BE2C (cell line): Measurements from ENCODE around the gene NHLRC2. TPM values are rescaled to one million over a fixed set of nuclear protein-coding genes. Genes with fewer than 3 reads are reported as not detected.
"Not testable (repeated sequence)": the region's sequence is repeated elsewhere in the genome, so short reads cannot be mapped to it uniquely, and the experiment has no call there.

ENCODE experiments used
- DNase-seq: peaks from one replicate; pipeline ENCODE4 v3.0.0-alpha.2; 2020
- H3K27me3 ChIP-seq: fragments of 250-450 bp; sonication (Bioruptor Pico); 2 replicates; pipeline ENCODE4 v1.5.1; 2020; ENCODE audit warnings: mild to moderate bottlenecking
- H3K36me3 ChIP-seq: fragments of 250-450 bp; sonication (Bioruptor Pico); 2 replicates; pipeline ENCODE4 v1.5.1; 2020; ENCODE audit warnings: mild to moderate bottlenecking
- H3K4me1 ChIP-seq: fragments of 250-450 bp; sonication (Bioruptor Pico); 2 replicates; pipeline ENCODE4 v1.5.1; 2020
- H3K4me3 ChIP-seq: 2 replicates; pipeline ENCODE4 v1.5.1; 2011; ENCODE audit warnings: low read depth, low read length
- H3K9me3 ChIP-seq: fragments of 250-450 bp; sonication (Bioruptor Pico); 2 replicates; pipeline ENCODE4 v1.5.1; 2020
- polyA plus RNA-seq: library from polyadenylated mRNA; unstranded; fragments of >200 nt; gene quantifications from one replicate; pipeline ENCODE4 v1.2.1, GENCODE V29; 2012; ENCODE audit warnings: low read depth, missing spikeins; ENCODE audit not compliant: insufficient read length, insufficient read depth
- TF ChIP-seq, protein P1 (sequence below): IDR thresholded peaks from 2 replicates; pipeline ENCODE4 v1.5.1; 2012; ENCODE audit warnings: mild to moderate bottlenecking, low read depth, low read length

NHLRC2 gene
- 4.0 TPM for polyA plus RNA-seq

DNA sequence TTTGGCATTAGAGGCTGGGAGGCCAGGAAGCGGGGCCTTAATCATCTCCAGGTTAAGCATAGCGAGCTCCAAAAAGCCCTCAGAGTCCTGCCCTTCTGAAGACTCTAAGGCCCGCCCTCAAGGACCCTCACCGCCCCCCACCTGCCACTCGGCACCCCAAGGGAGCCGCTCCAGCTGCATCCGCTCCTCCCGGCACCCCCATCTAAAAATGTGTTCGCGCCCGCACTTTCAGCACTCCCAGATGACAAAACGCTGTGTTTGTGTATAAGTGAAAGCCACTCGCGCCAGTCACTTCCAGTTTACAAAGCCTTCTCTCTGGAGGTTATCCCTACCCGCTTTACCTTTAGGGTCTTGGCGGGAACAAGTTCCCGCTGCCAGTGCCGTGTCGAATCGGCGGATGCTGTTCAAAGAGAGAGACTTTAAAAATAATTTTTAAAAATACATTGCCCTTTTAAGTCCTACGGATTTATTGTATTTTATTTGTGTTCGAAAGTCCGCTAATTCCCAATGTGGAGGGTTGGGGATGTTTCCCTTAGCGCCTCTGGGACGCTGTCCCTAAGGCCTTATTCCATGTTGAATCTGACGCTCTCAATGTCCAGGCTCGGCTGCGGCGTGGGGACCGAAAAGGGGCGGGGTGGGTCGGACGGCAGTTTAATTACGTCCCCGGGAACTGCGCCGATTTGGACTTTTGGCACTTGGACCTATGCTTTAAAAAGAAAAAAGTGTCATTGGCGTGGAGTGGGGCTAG lies at the start of gene NHLRC2, which contains the start of gene DCLRE1A:
Gene NHLRC2, plus strand, starts transcription at position 649 of the 748 bp plus-strand sequence. CDS start 212 bp downstream, outside the sequence.
Gene DCLRE1A, minus strand, starts transcription at position 70 of the 748 bp plus-strand sequence. CDS start 900 bp downstream, outside the sequence.
- DNase-seq, result peak; percentile 76
- Histone ChIP-seq H3K36me3 (peaks cover 4% of the 10 kb centered on the region; the same call in 1 of the 2 replicates), H3K4me1 (no peaks in the 10 kb centered on the region), H3K4me3 (peak within 1 kb of the TSS; percentile 89), H3K9me3 (no peaks in the 10 kb centered on the region), H3K27me3 (no peaks in the 10 kb centered on the region)
- TF ChIP-seq, protein P1, sequence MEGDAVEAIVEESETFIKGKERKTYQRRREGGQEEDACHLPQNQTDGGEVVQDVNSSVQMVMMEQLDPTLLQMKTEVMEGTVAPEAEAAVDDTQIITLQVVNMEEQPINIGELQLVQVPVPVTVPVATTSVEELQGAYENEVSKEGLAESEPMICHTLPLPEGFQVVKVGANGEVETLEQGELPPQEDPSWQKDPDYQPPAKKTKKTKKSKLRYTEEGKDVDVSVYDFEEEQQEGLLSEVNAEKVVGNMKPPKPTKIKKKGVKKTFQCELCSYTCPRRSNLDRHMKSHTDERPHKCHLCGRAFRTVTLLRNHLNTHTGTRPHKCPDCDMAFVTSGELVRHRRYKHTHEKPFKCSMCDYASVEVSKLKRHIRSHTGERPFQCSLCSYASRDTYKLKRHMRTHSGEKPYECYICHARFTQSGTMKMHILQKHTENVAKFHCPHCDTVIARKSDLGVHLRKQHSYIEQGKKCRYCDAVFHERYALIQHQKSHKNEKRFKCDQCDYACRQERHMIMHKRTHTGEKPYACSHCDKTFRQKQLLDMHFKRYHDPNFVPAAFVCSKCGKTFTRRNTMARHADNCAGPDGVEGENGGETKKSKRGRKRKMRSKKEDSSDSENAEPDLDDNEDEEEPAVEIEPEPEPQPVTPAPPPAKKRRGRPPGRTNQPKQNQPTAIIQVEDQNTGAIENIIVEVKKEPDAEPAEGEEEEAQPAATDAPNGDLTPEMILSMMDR, result no peak

GRCh38 chr10:113806503-113806902 lies 48.0 kb upstream of the NHLRC2 start:
- TF ChIP-seq, protein P1, result no peak
- peaks cover 33% of the 10 kb centered on the region for H3K27me3 ChIP-seq
- H3K4me1 ChIP-seq, result no peaks in the 10 kb centered on the region
- no peaks in the 10 kb centered on the region for H3K36me3 ChIP-seq
- DNase-seq, result no peak
- H3K9me3 ChIP-seq, result no peaks in the 10 kb centered on the region
- no peak overlapping the region for H3K4me3 ChIP-seq

DNA sequence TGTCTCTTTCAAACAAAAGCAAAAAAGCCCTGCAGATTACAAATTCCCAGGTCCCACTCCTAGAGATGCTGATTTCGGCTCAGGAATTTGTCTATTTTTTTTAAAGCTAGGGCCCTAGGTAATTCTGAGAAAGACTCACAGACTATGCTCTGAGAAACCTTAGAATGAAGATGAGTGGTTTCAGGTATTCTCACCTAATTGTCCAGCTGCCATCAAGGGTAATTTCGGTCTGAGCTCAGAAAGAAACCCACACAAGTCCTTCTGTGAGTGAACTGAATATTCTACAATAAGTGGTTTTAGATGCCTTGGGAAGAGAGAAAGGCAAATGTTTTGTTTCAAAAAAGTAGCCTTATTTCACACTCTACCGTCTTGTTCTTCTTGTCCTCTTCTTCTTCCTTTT lies 46.3 kb upstream of the NHLRC2 start:
- Histone ChIP-seq H3K4me3 (no peak overlapping the region), H3K4me1 (no peaks in the 10 kb centered on the region), H3K27me3 (peaks cover 33% of the 10 kb centered on the region), H3K9me3 (no peaks in the 10 kb centered on the region), H3K36me3 (no peaks in the 10 kb centered on the region)
- no peak for DNase-seq
- TF ChIP-seq, protein P1, result no peak

DNA sequence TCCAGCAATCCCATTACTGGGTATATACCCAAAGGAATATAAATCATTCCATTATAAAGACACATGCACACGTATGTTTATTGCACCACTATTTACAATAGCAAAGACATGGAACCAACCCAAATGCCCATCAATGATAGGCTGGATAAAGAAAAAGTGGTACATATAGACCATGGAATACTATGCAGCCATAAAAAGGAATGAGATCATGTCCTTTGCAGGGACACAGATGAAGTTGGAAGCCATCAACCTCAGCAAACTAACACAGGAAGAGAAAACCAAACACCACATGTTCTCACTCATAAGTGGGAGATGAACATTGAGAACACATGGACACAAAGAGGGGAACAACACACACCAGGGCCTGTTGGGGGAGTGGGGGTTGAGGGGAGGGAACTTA lies 39.8 kb upstream of the NHLRC2 start:
- not testable (repeated sequence) for H3K36me3 ChIP-seq, H3K27me3 ChIP-seq, H3K4me1 ChIP-seq, DNase-seq, H3K9me3 ChIP-seq, H3K4me3 ChIP-seq

GRCh38 chr10:113819989-113820388 lies 34.5 kb upstream of the NHLRC2 start:
- DNase-seq, result no peak
- TF ChIP-seq, protein P1, result no peak
- Histone ChIP-seq H3K36me3 (no peaks in the 10 kb centered on the region), H3K4me3 (no peak overlapping the region), H3K27me3 (no peaks in the 10 kb centered on the region), H3K9me3 (no peaks in the 10 kb centered on the region), H3K4me1 (no peaks in the 10 kb centered on the region)

DNA sequence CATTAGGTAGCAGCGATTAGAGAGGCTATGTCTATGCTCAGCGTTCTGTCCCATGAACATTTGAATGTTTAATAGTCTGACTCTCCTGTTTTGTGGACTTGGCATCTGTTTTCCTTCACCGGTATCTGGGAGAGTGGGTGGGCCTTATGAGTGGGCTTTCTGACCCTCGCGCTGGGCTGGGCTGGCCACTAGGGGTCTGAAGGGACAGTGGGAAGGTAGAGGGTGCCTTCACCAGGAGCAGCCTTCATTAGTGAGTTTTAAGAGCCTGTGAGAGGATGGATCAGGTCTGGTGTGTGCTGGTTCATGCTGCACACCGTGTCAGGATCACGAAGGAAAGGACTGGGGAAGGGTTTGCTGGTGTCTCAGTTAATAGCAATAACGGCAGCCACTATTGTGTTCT lies 34.0 kb upstream of the NHLRC2 start:
- Histone ChIP-seq H3K4me3 (no peak overlapping the region), H3K27me3 (no peaks in the 10 kb centered on the region), H3K4me1 (no peaks in the 10 kb centered on the region), H3K36me3 (no peaks in the 10 kb centered on the region), H3K9me3 (no peaks in the 10 kb centered on the region)
- TF ChIP-seq, protein P1, result peak; percentile 47
- DNase-seq, result peak; percentile 45

DNA sequence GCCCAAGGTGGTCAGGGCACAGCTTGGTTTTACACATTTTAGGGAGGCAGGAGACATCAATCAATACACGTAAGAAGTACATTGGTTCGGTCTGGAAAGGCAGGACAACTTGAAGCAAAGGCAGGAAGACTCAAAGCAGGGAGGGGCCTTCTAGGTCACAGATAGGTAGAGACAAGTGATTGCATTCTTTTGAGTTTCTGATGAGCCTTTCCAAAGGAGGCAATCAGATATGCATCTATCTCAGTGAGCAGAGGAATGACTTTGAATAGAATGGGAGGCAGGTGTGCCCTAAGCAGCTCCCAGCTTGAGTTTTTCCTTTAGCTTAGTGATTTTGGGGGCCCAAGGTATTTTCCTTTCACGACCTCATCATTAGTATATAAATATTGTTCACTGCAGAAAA lies 33.2 kb upstream of the NHLRC2 start:
- H3K27me3 ChIP-seq, H3K36me3 ChIP-seq, DNase-seq, H3K4me3 ChIP-seq, H3K4me1 ChIP-seq, H3K9me3 ChIP-seq: not testable (repeated sequence)
